Measurements from ENCODE around the gene DMGDH. TPM values are rescaled to one million over a fixed set of nuclear protein-coding genes. Genes with fewer than 3 reads are reported as not detected.

The DMGDH gene
- total RNA-seq, 3 donors from 2014 or later (not counting 1 experiment from before 2014, with no cell fraction given) = 0.43 to 2.9 (median 2.4) TPM

- H3K9me3 ChIP-seq (ENCODE audit: control insufficient read depth, insufficient read depth, low read length) = no peaks in the 10 kb centered on the region
- Mint-ChIP-seq H3K36me3 (peaks cover 5% of the 10 kb centered on the region), H3K4me3 (no peak overlapping the region), H3K9me3 (no peaks in the 10 kb centered on the region), H3K27me3 (ENCODE audit: low read depth in 2 of 2) (peaks cover 18 to 46% of the 10 kb centered on the region in 2 donors), H3K27ac (no peak overlapping the region), H3K4me1 (no peaks in the 10 kb centered on the region)
- H3K4me3 ChIP-seq (ENCODE audit: low read length) = no peak overlapping the region
- intact Hi-C loops (cut with micrococcal nuclease) = no loop called here
- 100% methylated on average over 2 of the region's 6 CpGs for WGBS (ENCODE audit: insufficient coverage)
- no peaks in the 10 kb centered on the region for H3K4me1 ChIP-seq (ENCODE audit: control insufficient read depth, insufficient read depth, low read length)
- peaks cover 4% of the 10 kb centered on the region for H3K27me3 ChIP-seq (ENCODE audit: control insufficient read depth, insufficient read depth, low read length)
- no peak overlapping the region for H3K27ac ChIP-seq (ENCODE audit: low read length)
- ATAC-seq = no peak
- no peak for TF ChIP-seq CTCF (IDR thresholded peaks at IDR 0.05)
- DNase-seq = no peak
- no peaks in the 10 kb centered on the region for H3K36me3 ChIP-seq (ENCODE audit: control insufficient read depth, insufficient read depth, low read length)
Measured at GRCh38 chr5:79005936-79006631, 63.4 kb downstream of the DMGDH start.

- no peaks in the 10 kb centered on the region for H3K4me1 Mint-ChIP-seq
- H3K27me3 Mint-ChIP-seq (ENCODE audit: low read depth in 2 of 2) = peaks cover 21 to 46% of the 10 kb centered on the region in 2 donors
- no peak for TF ChIP-seq CTCF (IDR thresholded peaks at IDR 0.05)
- DNase-seq (no peak), ATAC-seq (no peak)
- no peaks in the 10 kb centered on the region for H3K36me3 ChIP-seq (ENCODE audit: control insufficient read depth, insufficient read depth, low read length)
- H3K27ac Mint-ChIP-seq = no peak overlapping the region
- no peak overlapping the region for H3K4me3 ChIP-seq (ENCODE audit: low read length)
- no peaks in the 10 kb centered on the region for H3K4me1 ChIP-seq (ENCODE audit: control insufficient read depth, insufficient read depth, low read length)
- intact Hi-C loops (cut with micrococcal nuclease) = no loop called here
- no peaks in the 10 kb centered on the region for H3K9me3 ChIP-seq (ENCODE audit: control insufficient read depth, insufficient read depth, low read length)
- H3K27ac ChIP-seq (ENCODE audit: low read length) = no peak overlapping the region
- no peak overlapping the region for H3K4me3 Mint-ChIP-seq
- H3K9me3 Mint-ChIP-seq = no peaks in the 10 kb centered on the region
- peaks cover 5% of the 10 kb centered on the region for H3K36me3 Mint-ChIP-seq
- peaks cover 4% of the 10 kb centered on the region for H3K27me3 ChIP-seq (ENCODE audit: control insufficient read depth, insufficient read depth, low read length)
- WGBS (ENCODE audit: insufficient coverage) = 88% methylated on average over 2 of the region's 4 CpGs
Measured at GRCh38 chr5:79005151-79005550, 64.3 kb downstream of the DMGDH start.

GRCh38 chr5:79002374-79002773 is 67.1 kb downstream of the DMGDH start:
- Histone ChIP-seq H3K4me1 (ENCODE audit: control insufficient read depth, insufficient read depth, low read length) (no peaks in the 10 kb centered on the region), H3K4me3 (ENCODE audit: low read length) (no peak overlapping the region), H3K27ac (ENCODE audit: low read length) (no peak overlapping the region), H3K9me3 (ENCODE audit: control insufficient read depth, insufficient read depth, low read length) (no peaks in the 10 kb centered on the region), H3K36me3 (ENCODE audit: control insufficient read depth, insufficient read depth, low read length) (no peaks in the 10 kb centered on the region), H3K27me3 (ENCODE audit: control insufficient read depth, insufficient read depth, low read length) (peaks cover 2% of the 10 kb centered on the region)
- Mint-ChIP-seq H3K27me3 (ENCODE audit: low read depth in 2 of 2) (peaks cover 19 to 35% of the 10 kb centered on the region in 2 donors), H3K36me3 (peaks cover 5% of the 10 kb centered on the region), H3K4me1 (no peaks in the 10 kb centered on the region), H3K4me3 (no peak overlapping the region), H3K27ac (no peak overlapping the region), H3K9me3 (no peaks in the 10 kb centered on the region)
- TF ChIP-seq CTCF (IDR thresholded peaks at IDR 0.05) = no peak
- no peak for ATAC-seq
- no peak for DNase-seq
- 88% methylated on average over 1 of the region's 1 CpG for WGBS (ENCODE audit: insufficient coverage)
- intact Hi-C loops (cut with micrococcal nuclease) = no loop called here

- Histone ChIP-seq H3K4me3 (ENCODE audit: low read length) (no peak overlapping the region), H3K9me3 (ENCODE audit: control insufficient read depth, insufficient read depth, low read length) (no peaks in the 10 kb centered on the region), H3K27me3 (ENCODE audit: control insufficient read depth, insufficient read depth, low read length) (peaks cover 1% of the 10 kb centered on the region), H3K36me3 (ENCODE audit: control insufficient read depth, insufficient read depth, low read length) (no peaks in the 10 kb centered on the region), H3K27ac (ENCODE audit: low read length) (no peak overlapping the region), H3K4me1 (ENCODE audit: control insufficient read depth, insufficient read depth, low read length) (no peaks in the 10 kb centered on the region)
- Mint-ChIP-seq H3K27ac (no peak overlapping the region), H3K27me3 (ENCODE audit: low read depth in 2 of 2) (peaks cover 16 to 35% of the 10 kb centered on the region in 2 donors), H3K4me3 (no peak overlapping the region), H3K4me1 (no peaks in the 10 kb centered on the region), H3K36me3 (peaks cover 5% of the 10 kb centered on the region), H3K9me3 (no peaks in the 10 kb centered on the region)
- no peak for TF ChIP-seq CTCF (IDR thresholded peaks at IDR 0.05)
- DNase-seq (no peak), ATAC-seq (no peak)
- intact Hi-C loops (cut with micrococcal nuclease) = no loop called here
Measured at GRCh38 chr5:79001471-79001870, 68.0 kb downstream of the DMGDH start.

All from natural killer cell (primary cell).